K562 (cell line): ENCODE measurements around the gene TRMT2A.

Experiments used
- CBFB ChIP-seq: sonication (generic); formaldehyde crosslinking; IDR thresholded peaks from 2 replicates; pipeline ENCODE4 v1.4.0; 2020; ENCODE audit warnings: mild to moderate bottlenecking, missing genetic modification reagents
- EGR1 ChIP-seq: fragments of 450-650 bp; conservative IDR thresholded peaks from 2 replicates; pipeline ENCODE4 v1.6.1; 2017; ENCODE audit warnings: mild to moderate bottlenecking
- EZH2 ChIP-seq: IDR thresholded peaks from 2 replicates; pipeline ENCODE4 v1.6.1; 2012; ENCODE audit warnings: low read depth, mild to moderate bottlenecking, inconsistent platforms, low read length, borderline replicate concordance
- HCFC1 ChIP-seq: IDR thresholded peaks from 2 replicates; pipeline ENCODE4 v1.6.1; 2012; ENCODE audit warnings: low read depth, low read length, improper control_type of control experiment
- TOE1 ChIP-seq, 2 experiments: fragments of 450-650 bp in 1 of 2; sonication (generic) in 1 of 2; formaldehyde crosslinking in 1 of 2; IDR thresholded peaks; 2 replicates each; pipeline versions ENCODE4 v1.7.1 to v1.8.0; 2016 to 2022; ENCODE audit warnings: borderline replicate concordance in 2 of 2, mild to moderate bottlenecking in 2 of 2, antibody characterized with exemption in 1 of 2, inconsistent platforms in 1 of 2, low read depth in 1 of 2, missing genetic modification reagents in 1 of 2, moderate library complexity in 1 of 2
- UBTF ChIP-seq, 2 experiments: IDR thresholded peaks; 2 replicates each; pipeline ENCODE4 v1.6.1; 2012; ENCODE audit warnings: improper control_type of control experiment in 2 of 2, low read depth in 2 of 2, low read length in 2 of 2, borderline replicate concordance in 1 of 2
- TF ChIP-seq, protein P1 (sequence below), 3 experiments: IDR thresholded peaks in 2 of 3; conservative IDR thresholded peaks in 1 of 3; 2 replicates each; pipeline ENCODE4 v1.5.1; 2011 to 2012; ENCODE audit warnings: low read length in 3 of 3, mild to moderate bottlenecking in 3 of 3, control low read depth in 2 of 3, improper control_type of control experiment in 1 of 3, inconsistent platforms in 1 of 3, low read depth in 1 of 3, mixed read lengths in 1 of 3, moderate library complexity in 1 of 3; ENCODE audit not compliant: insufficient read depth in 2 of 3

GRCh38 chr22:20113551-20114310 is 3.3 kb downstream of the TRMT2A start:
- TF ChIP-seq, protein P1, sequence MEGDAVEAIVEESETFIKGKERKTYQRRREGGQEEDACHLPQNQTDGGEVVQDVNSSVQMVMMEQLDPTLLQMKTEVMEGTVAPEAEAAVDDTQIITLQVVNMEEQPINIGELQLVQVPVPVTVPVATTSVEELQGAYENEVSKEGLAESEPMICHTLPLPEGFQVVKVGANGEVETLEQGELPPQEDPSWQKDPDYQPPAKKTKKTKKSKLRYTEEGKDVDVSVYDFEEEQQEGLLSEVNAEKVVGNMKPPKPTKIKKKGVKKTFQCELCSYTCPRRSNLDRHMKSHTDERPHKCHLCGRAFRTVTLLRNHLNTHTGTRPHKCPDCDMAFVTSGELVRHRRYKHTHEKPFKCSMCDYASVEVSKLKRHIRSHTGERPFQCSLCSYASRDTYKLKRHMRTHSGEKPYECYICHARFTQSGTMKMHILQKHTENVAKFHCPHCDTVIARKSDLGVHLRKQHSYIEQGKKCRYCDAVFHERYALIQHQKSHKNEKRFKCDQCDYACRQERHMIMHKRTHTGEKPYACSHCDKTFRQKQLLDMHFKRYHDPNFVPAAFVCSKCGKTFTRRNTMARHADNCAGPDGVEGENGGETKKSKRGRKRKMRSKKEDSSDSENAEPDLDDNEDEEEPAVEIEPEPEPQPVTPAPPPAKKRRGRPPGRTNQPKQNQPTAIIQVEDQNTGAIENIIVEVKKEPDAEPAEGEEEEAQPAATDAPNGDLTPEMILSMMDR (IDR thresholded peaks at IDR 0.05 in 2 of 3, conservative IDR thresholded peaks at IDR 0.05 in 1 of 3; ENCODE audit: insufficient read depth in 2 of 3, low read depth in 1 of 3, low read length in 3 of 3), result no peak
- TF ChIP-seq HCFC1, result no peak
- no peak for TF ChIP-seq EGR1
- no peak for TF ChIP-seq TOE1 (IDR thresholded peaks at IDR 0.05; ENCODE audit: borderline replicate concordance)
- TF ChIP-seq TOE1 (CRISPR knock-in tag; IDR thresholded peaks at IDR 0.05; ENCODE audit: borderline replicate concordance, low read depth), result no peak
- TF ChIP-seq EZH2, result no peak
- TF ChIP-seq CBFB, result no peak
- no peak for TF ChIP-seq UBTF (IDR thresholded peaks at IDR 0.05; ENCODE audit: borderline replicate concordance in 1 of 2, low read depth in 2 of 2, low read length in 2 of 2)
